ENCODE data around the gene GFOD1. TPM values are rescaled to one million over a fixed set of nuclear protein-coding genes. Genes with fewer than 3 reads are reported as not detected.

GFOD1 gene
- total RNA-seq, 1 experiment from 2014 or later, result 8.8 TPM

DNA sequence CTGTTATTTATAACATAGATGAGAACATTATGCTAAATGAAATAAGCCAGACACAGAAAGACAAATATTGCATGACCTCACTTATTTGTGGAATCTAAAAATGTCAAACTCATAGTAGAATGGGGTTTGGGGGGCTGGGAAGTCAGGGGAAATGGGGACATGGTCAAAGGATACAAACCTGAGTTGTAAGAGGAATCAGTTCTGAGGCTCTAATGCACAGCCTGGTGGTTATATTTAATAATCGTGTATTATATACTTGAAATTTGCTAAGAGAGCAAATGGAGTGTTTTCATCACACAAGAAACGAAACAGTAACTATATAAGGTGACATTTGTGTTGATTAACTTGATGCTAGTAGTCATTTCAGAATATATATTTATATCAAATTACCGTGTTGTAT is 40.8 kb upstream of the GFOD1 start:
- DNase-seq (ENCODE audit: low spot score), result no peak
- no TSS peak for BruUV-seq (replicated peaks)
- intact Hi-C loops (cut with micrococcal nuclease; ENCODE audit: unreplicated experiment), result no loop called here
- TF ChIP-seq EZH2 (IDR thresholded peaks at IDR 0.05; ENCODE audit: borderline replicate concordance, low read depth, low read length, poor library complexity, severe bottlenecking), result no peak
- TF ChIP-seq, protein P1, sequence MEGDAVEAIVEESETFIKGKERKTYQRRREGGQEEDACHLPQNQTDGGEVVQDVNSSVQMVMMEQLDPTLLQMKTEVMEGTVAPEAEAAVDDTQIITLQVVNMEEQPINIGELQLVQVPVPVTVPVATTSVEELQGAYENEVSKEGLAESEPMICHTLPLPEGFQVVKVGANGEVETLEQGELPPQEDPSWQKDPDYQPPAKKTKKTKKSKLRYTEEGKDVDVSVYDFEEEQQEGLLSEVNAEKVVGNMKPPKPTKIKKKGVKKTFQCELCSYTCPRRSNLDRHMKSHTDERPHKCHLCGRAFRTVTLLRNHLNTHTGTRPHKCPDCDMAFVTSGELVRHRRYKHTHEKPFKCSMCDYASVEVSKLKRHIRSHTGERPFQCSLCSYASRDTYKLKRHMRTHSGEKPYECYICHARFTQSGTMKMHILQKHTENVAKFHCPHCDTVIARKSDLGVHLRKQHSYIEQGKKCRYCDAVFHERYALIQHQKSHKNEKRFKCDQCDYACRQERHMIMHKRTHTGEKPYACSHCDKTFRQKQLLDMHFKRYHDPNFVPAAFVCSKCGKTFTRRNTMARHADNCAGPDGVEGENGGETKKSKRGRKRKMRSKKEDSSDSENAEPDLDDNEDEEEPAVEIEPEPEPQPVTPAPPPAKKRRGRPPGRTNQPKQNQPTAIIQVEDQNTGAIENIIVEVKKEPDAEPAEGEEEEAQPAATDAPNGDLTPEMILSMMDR (conservative IDR thresholded peaks at IDR 0.05; ENCODE audit: low read depth, low read length), result no peak
- Histone ChIP-seq H3K4me3 (ENCODE audit: low read depth, low read length, poor library complexity, severe bottlenecking) (no peak overlapping the region), H3K9me3 (ENCODE audit: low read depth, low read length, poor library complexity, severe bottlenecking) (no peaks in the 10 kb centered on the region), H3K27me3 (replicated peaks; ENCODE audit: insufficient read depth, low read depth, low read length, poor library complexity) (no peaks in the 10 kb centered on the region), H3K36me3 (ENCODE audit: insufficient read depth, low read length, poor library complexity, severe bottlenecking) (no peaks in the 10 kb centered on the region), H3K27ac (ENCODE audit: low read depth, low read length, poor library complexity, severe bottlenecking) (no peak overlapping the region), H3K4me1 (ENCODE audit: insufficient read depth, low read length, poor library complexity, severe bottlenecking) (peaks cover 5% of the 10 kb centered on the region)
- POLR2A ChIA-PET (ENCODE audit: low non-redundant PET), result no interaction called here
- CTCF ChIA-PET, result interaction anchor here (0.7 kb wide), 1 partner anchor 191 kb away, joined by 3 read pairs; no protein-coding TSS in a partner anchor

DNA sequence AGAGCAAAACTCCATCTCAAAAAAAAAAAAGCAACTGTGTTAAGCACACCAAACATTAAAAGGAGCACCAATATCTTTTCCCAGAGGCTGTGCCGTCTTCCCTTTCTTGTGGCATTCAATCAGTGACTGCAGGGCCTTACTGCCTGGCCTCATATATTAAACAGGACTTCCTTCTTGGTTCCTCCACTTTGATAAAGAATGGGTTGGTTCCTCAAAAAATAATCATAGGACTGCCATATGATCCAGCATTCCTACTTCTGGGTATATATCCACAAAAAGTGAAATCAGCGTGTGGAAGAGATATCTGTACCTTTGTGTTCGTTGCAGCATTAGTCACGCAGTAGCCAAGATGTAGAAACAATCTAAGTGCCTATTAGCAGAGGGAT is 40.3 kb upstream of the GFOD1 start:
- Histone ChIP-seq H3K4me3 (ENCODE audit: low read depth, low read length, poor library complexity, severe bottlenecking) (no peak overlapping the region), H3K27ac (ENCODE audit: low read depth, low read length, poor library complexity, severe bottlenecking) (no peak overlapping the region), H3K4me1 (ENCODE audit: insufficient read depth, low read length, poor library complexity, severe bottlenecking) (peaks cover 5% of the 10 kb centered on the region), H3K9me3 (ENCODE audit: low read depth, low read length, poor library complexity, severe bottlenecking) (no peaks in the 10 kb centered on the region), H3K36me3 (ENCODE audit: insufficient read depth, low read length, poor library complexity, severe bottlenecking) (no peaks in the 10 kb centered on the region), H3K27me3 (replicated peaks; ENCODE audit: insufficient read depth, low read depth, low read length, poor library complexity) (no peaks in the 10 kb centered on the region)
- POLR2A ChIA-PET (ENCODE audit: low non-redundant PET), result no interaction called here
- no peak for DNase-seq (ENCODE audit: low spot score)
- no peak for TF ChIP-seq EZH2 (IDR thresholded peaks at IDR 0.05; ENCODE audit: borderline replicate concordance, low read depth, low read length, poor library complexity, severe bottlenecking)
- TF ChIP-seq, protein P1 (conservative IDR thresholded peaks at IDR 0.05; ENCODE audit: low read depth, low read length), result no peak
- intact Hi-C loops (cut with micrococcal nuclease; ENCODE audit: unreplicated experiment), result no loop called here
- no TSS peak for BruUV-seq (replicated peaks)
- CTCF ChIA-PET, result no interaction called here

DNA sequence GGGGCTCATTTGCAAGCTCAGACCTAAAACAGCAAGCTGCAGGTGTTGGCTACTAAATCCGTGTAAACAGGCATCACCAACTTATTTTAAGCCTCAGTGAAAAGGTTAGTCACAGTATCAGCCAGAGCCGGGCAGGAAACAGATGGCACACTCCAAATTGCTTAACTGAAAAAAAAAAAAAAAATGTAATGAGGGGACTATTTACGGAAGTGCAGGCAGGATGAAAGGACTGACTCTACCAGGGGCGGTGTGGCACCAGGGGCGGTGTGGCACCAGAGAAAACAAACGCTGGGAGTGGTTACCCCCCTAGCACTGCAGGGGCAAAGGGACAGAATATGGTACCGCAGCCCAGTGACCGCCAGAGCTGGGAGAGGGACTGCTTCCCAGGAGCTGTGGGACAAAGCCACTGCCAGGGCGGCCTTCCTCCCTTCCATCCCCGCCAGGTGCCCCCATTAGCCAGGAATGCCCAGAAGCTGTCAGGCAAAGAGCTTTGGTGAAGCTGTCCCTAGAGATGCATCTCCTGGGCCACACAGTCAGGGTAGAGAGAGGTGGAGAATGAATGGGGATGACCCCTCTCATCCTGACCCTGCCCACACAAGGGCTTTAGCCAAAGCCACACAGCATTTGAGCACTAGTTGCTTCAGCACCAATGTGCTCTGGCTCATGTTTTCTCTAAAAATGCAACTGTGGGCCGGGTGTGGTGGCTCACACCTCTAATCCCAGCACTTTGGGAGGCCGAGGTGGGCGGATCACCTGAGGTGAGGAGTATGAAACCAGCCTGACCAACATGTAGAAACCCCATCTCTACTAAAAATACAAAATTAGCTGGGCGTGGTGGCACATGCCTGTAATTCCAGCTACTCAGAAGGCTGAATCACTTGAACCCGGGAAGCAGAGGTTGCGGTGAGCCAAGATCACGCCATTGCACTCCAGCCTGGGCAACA is 39.6 kb upstream of the GFOD1 start:
- H3K27ac ChIP-seq (ENCODE audit: low read depth, low read length, poor library complexity, severe bottlenecking), result no peak overlapping the region
- TF ChIP-seq, protein P1 (conservative IDR thresholded peaks at IDR 0.05; ENCODE audit: low read depth, low read length), result no peak
- TF ChIP-seq EZH2 (IDR thresholded peaks at IDR 0.05; ENCODE audit: borderline replicate concordance, low read depth, low read length, poor library complexity, severe bottlenecking), result no peak
- no TSS peak for BruUV-seq (replicated peaks)
- ChIA-PET CTCF (no interaction called here), POLR2A (ENCODE audit: low non-redundant PET) (no interaction called here)
- H3K27me3 ChIP-seq (replicated peaks; ENCODE audit: insufficient read depth, low read depth, low read length, poor library complexity), result no peaks in the 10 kb centered on the region
- peaks cover 5% of the 10 kb centered on the region for H3K4me1 ChIP-seq (ENCODE audit: insufficient read depth, low read length, poor library complexity, severe bottlenecking)
- no peaks in the 10 kb centered on the region for H3K9me3 ChIP-seq (ENCODE audit: low read depth, low read length, poor library complexity, severe bottlenecking)
- intact Hi-C loops (cut with micrococcal nuclease; ENCODE audit: unreplicated experiment), result no loop called here
- no peak overlapping the region for H3K4me3 ChIP-seq (ENCODE audit: low read depth, low read length, poor library complexity, severe bottlenecking)
- peak; percentile 47 for DNase-seq (ENCODE audit: low spot score)
- no peaks in the 10 kb centered on the region for H3K36me3 ChIP-seq (ENCODE audit: insufficient read depth, low read length, poor library complexity, severe bottlenecking)
